K562 (cell line): ENCODE measurements around the gene CDH16. TPM values are rescaled to one million over a fixed set of nuclear protein-coding genes. Genes with fewer than 3 reads are reported as not detected.

Source experiments
- polyA plus RNA-seq, 8 experiments: library from polyadenylated mRNA; depleted of rRNA in 4 of 8; stranded (reverse) in 5 of 8; unstranded in 3 of 8; fragments of >200 nt; fragmentation: Nextera tagmentation in 2 of 8; fragmentation: Illumina TruSeq in 1 of 8; extraction: Ambion mirVana in 2 of 8; extraction: Trizol in 1 of 8; gene quantifications; 2 replicates each; pipeline versions ENCODE4 v1.2.1 to v1.2.3, GENCODE V29; 2011 to 2014; ENCODE audit warnings: inconsistent platforms in 1 of 8, missing spikeins in 1 of 8
- total RNA-seq, 7 experiments: library from RNA; depleted of rRNA in 6 of 7; stranded (reverse); fragments of >200 nt in 6 of 7; fragmentation: Illumina TruSeq in 2 of 7; extraction: Trizol in 2 of 7; gene quantifications; 2 replicates each; pipeline versions ENCODE4 v1.2.1 to v1.2.3, GENCODE V29; 2011 to 2021; ENCODE audit warnings: low replicate concordance in 1 of 7
- TF ChIP-seq, protein P1 (sequence below), 2 experiments: fragments of 450-650 bp in 1 of 2; sonication (generic) in 1 of 2; formaldehyde crosslinking in 1 of 2; IDR thresholded peaks; 2 replicates each; pipeline versions ENCODE4 v1.7.1 to v1.9.0; 2016 to 2022; ENCODE audit warnings: inconsistent platforms in 1 of 2, mild to moderate bottlenecking in 1 of 2, missing genetic modification reagents in 1 of 2
- TF ChIP-seq, protein P2 (sequence below), 3 experiments: IDR thresholded peaks in 2 of 3; conservative IDR thresholded peaks in 1 of 3; 2 replicates each; pipeline ENCODE4 v1.5.1; 2011 to 2012; ENCODE audit warnings: low read length in 3 of 3, mild to moderate bottlenecking in 3 of 3, control low read depth in 2 of 3, improper control_type of control experiment in 1 of 3, inconsistent platforms in 1 of 3, low read depth in 1 of 3, mixed read lengths in 1 of 3, moderate library complexity in 1 of 3; ENCODE audit not compliant: insufficient read depth in 2 of 3
- TF ChIP-seq, protein P3 (sequence below), 2 experiments: fragments of 450-650 bp; formaldehyde crosslinking in 1 of 2; IDR thresholded peaks; 2 replicates each; pipeline versions ENCODE4 v1.4.0 to v1.6.1; 2014 to 2020; ENCODE audit warnings: mild to moderate bottlenecking in 2 of 2, borderline replicate concordance in 1 of 2, low read depth in 1 of 2

Gene CDH16
- total and polyA plus RNA-seq, 9 of the 15 experiments (the other 6 are each of a cell fraction or from before 2014, with no cell fraction given): not detected

DNA sequence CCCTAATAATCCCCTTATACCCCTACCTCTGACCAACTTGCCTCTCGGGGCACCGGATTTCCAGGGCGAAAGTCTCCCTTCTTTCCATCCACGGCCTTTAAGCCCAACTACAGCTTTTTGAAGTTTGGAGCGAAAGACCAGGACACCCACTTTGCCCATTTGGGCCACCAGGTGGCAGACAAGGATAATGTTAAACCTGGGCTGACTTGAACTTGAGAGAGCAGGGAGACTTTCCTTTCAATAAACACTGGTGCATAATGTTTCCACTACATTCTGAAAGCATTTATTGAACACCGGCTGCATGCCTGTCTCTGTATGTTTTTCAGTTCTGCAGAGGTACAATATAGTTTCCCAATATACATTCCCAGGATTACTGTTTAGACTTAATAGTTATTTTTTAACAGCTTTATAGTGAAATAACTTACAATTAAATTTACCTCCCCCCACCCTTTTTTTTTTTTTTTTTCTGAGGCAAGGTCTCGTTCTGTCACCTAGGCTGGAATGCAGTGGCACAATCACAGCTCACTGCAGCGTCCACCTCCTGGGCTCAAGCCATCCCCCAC, 35.5 kb upstream of the CDH16 start (continued):
- TF ChIP-seq, protein P1, sequence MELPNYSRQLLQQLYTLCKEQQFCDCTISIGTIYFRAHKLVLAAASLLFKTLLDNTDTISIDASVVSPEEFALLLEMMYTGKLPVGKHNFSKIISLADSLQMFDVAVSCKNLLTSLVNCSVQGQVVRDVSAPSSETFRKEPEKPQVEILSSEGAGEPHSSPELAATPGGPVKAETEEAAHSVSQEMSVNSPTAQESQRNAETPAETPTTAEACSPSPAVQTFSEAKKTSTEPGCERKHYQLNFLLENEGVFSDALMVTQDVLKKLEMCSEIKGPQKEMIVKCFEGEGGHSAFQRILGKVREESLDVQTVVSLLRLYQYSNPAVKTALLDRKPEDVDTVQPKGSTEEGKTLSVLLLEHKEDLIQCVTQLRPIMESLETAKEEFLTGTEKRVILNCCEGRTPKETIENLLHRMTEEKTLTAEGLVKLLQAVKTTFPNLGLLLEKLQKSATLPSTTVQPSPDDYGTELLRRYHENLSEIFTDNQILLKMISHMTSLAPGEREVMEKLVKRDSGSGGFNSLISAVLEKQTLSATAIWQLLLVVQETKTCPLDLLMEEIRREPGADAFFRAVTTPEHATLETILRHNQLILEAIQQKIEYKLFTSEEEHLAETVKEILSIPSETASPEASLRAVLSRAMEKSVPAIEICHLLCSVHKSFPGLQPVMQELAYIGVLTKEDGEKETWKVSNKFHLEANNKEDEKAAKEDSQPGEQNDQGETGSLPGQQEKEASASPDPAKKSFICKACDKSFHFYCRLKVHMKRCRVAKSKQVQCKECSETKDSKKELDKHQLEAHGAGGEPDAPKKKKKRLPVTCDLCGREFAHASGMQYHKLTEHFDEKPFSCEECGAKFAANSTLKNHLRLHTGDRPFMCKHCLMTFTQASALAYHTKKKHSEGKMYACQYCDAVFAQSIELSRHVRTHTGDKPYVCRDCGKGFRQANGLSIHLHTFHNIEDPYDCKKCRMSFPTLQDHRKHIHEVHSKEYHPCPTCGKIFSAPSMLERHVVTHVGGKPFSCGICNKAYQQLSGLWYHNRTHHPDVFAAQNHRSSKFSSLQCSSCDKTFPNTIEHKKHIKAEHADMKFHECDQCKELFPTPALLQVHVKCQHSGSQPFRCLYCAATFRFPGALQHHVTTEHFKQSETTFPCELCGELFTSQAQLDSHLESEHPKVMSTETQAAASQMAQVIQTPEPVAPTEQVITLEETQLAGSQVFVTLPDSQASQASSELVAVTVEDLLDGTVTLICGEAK (IDR thresholded peaks at IDR 0.05): no peak
- TF ChIP-seq, protein P1 (CRISPR knock-in tag; IDR thresholded peaks at IDR 0.05): no peak
- TF ChIP-seq, protein P2, sequence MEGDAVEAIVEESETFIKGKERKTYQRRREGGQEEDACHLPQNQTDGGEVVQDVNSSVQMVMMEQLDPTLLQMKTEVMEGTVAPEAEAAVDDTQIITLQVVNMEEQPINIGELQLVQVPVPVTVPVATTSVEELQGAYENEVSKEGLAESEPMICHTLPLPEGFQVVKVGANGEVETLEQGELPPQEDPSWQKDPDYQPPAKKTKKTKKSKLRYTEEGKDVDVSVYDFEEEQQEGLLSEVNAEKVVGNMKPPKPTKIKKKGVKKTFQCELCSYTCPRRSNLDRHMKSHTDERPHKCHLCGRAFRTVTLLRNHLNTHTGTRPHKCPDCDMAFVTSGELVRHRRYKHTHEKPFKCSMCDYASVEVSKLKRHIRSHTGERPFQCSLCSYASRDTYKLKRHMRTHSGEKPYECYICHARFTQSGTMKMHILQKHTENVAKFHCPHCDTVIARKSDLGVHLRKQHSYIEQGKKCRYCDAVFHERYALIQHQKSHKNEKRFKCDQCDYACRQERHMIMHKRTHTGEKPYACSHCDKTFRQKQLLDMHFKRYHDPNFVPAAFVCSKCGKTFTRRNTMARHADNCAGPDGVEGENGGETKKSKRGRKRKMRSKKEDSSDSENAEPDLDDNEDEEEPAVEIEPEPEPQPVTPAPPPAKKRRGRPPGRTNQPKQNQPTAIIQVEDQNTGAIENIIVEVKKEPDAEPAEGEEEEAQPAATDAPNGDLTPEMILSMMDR (IDR thresholded peaks at IDR 0.05 in 2 of 3, conservative IDR thresholded peaks at IDR 0.05 in 1 of 3; ENCODE audit: insufficient read depth in 2 of 3, low read depth in 1 of 3, low read length in 3 of 3): peak; percentile 84 to 89 (median 88)
- TF ChIP-seq, protein P3, sequence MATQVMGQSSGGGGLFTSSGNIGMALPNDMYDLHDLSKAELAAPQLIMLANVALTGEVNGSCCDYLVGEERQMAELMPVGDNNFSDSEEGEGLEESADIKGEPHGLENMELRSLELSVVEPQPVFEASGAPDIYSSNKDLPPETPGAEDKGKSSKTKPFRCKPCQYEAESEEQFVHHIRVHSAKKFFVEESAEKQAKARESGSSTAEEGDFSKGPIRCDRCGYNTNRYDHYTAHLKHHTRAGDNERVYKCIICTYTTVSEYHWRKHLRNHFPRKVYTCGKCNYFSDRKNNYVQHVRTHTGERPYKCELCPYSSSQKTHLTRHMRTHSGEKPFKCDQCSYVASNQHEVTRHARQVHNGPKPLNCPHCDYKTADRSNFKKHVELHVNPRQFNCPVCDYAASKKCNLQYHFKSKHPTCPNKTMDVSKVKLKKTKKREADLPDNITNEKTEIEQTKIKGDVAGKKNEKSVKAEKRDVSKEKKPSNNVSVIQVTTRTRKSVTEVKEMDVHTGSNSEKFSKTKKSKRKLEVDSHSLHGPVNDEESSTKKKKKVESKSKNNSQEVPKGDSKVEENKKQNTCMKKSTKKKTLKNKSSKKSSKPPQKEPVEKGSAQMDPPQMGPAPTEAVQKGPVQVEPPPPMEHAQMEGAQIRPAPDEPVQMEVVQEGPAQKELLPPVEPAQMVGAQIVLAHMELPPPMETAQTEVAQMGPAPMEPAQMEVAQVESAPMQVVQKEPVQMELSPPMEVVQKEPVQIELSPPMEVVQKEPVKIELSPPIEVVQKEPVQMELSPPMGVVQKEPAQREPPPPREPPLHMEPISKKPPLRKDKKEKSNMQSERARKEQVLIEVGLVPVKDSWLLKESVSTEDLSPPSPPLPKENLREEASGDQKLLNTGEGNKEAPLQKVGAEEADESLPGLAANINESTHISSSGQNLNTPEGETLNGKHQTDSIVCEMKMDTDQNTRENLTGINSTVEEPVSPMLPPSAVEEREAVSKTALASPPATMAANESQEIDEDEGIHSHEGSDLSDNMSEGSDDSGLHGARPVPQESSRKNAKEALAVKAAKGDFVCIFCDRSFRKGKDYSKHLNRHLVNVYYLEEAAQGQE (IDR thresholded peaks at IDR 0.05; ENCODE audit: borderline replicate concordance): peak; percentile 76
- TF ChIP-seq, protein P3 (CRISPR knock-in tag; IDR thresholded peaks at IDR 0.05; ENCODE audit: low read depth): no peak
